ENCODE data around the gene TMEFF2. TPM values are rescaled to one million over a fixed set of nuclear protein-coding genes. Genes with fewer than 3 reads are reported as not detected.

Gene TMEFF2
- total and polyA plus RNA-seq, 2 of the 8 experiments (the other 6 are each of a cell fraction or from before 2014, with no cell fraction given) = 0.91 to 3.7 TPM

DNA sequence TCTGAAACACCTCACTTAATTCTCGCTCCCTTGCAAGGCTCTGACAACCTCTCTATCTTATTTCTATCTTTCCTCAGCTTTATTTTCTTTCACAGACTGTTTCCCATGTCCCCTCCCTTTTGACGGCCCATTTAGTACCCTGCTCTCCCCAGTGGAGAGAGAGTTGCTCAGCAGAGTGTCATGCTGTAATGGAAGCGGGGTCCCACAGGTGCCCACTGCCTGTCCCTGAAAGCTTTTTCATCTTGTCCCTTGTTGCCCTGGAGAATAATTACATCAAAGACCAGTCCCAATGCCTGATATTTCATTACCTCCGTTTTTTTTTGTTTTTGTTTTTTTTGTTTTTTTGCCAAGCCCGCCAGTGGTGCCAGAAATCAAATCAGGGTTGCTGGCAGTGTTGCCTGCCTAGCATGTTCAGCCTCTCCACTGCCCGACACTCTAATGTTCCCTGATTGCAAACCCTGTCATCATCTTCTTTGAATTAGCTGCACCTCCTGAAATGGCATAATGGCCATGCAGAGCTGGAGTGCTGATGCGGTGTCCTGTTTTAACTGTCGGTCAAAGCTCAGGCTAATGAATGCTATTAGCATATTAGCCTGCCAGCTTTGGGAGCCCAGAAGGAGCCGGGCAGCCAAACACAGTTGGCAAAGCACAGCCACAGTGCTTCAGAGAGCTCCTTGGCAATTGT lies 276.6 kb downstream of the TMEFF2 start:
- Histone ChIP-seq H3K4ac (replicated peaks; ENCODE audit: insufficient read length, low read depth, low read length) (no peak overlapping the region), H3K18ac (ENCODE audit: extremely low read depth, low read length) (no peak overlapping the region), H2BK20ac (ENCODE audit: low read length) (no peak overlapping the region), H2BK5ac (ENCODE audit: low read depth, low read length) (no peak overlapping the region), H3K23me2 (ENCODE audit: low read depth, low read length) (no peaks in the 10 kb centered on the region; the same call in 1 of the 2 replicates), H3K79me2 (ENCODE audit: control insufficient read depth in 1 of 2, insufficient read depth in 2 of 2, low read length in 2 of 2) (no peaks in the 10 kb centered on the region), H3K4me1 (replicated peaks in 1 of 4; ENCODE audit: control insufficient read depth in 3 of 4, insufficient read depth in 4 of 4, low read length in 3 of 4) (peaks cover 0 to 6% (median 2%) of the 10 kb centered on the region in 4 experiments; a peak in 2 of 7 replicates), H4K8ac (ENCODE audit: extremely low read depth, insufficient read depth, low read length) (no peak overlapping the region), H2AK5ac (ENCODE audit: low read depth, low read length) (no peak overlapping the region), H3K27ac (ENCODE audit: low read depth, low read length) (no peak overlapping the region), H2BK15ac (ENCODE audit: low read length) (no peak overlapping the region), H4K91ac (replicated peaks; ENCODE audit: insufficient read length, low read length) (no peak overlapping the region), H4K5ac (ENCODE audit: insufficient read length, low read depth, low read length) (no peak overlapping the region), H3K36me3 (ENCODE audit: control insufficient read depth in 2 of 4, insufficient read depth in 4 of 4, low read length in 3 of 4) (0 out of 8 replicates have a peak, but pooled peaks cover 0 to 2% (median 0%) of the 10 kb centered on the region in 4 experiments), H3K4me2 (ENCODE audit: insufficient read depth in 1 of 2, low read depth in 2 of 2, low read length in 2 of 2) (no peak overlapping the region), H3K27me3 (replicated peaks in 1 of 4; ENCODE audit: control insufficient read depth in 3 of 4, extremely low read depth in 1 of 4, insufficient read depth in 3 of 4, low read length in 3 of 4) (no peaks in the 10 kb centered on the region), H3K23ac (ENCODE audit: insufficient read length) (no peak overlapping the region), H3K56ac (replicated peaks; ENCODE audit: insufficient read length, low read depth, low read length) (no peak overlapping the region), H3K79me1 (ENCODE audit: low read depth, low read length) (no peaks in the 10 kb centered on the region), H3K9me3 (ENCODE audit: insufficient read depth in 2 of 2, low read depth in 1 of 2, low read length in 1 of 2) (peaks cover 0 to 6% of the 10 kb centered on the region in 2 experiments; a peak in 1 of 4 replicates), H4K20me1 (replicated peaks in 1 of 2; ENCODE audit: control insufficient read depth in 1 of 2, insufficient read depth in 2 of 2, low read length in 2 of 2) (no peaks in the 10 kb centered on the region), H3K4me3 (ENCODE audit: extremely low read depth in 1 of 4, insufficient read depth in 2 of 4, low read depth in 3 of 4, low read length in 4 of 4) (no peak overlapping the region), H2AFZ (ENCODE audit: low read length) (0 out of 2 replicates have a peak overlapping the region, but pooled peaks have one; percentile 0), H3K14ac (ENCODE audit: insufficient read length) (no peak overlapping the region), H3K9ac (replicated peaks in 1 of 4; ENCODE audit: extremely low read depth in 1 of 4, low read depth in 3 of 4, low read length in 3 of 4) (no peak overlapping the region), H2BK12ac (ENCODE audit: low read depth, low read length) (no peak overlapping the region), H2BK120ac (replicated peaks; ENCODE audit: low read depth, low read length) (no peak overlapping the region)
- WGBS, 2 experiments (ENCODE audit: extremely low coverage in 1 of 2, insufficient coverage in 1 of 2, insufficient read length in 1 of 2, insufficient replicate concordance in 2 of 2, low coverage in 1 of 2, low lambda C conversion rate in 2 of 2, missing lambda C conversion rate in 1 of 2) = 81% methylated on average over 9 of the region's 9 CpGs; no CpG with 5 or more reads in 1 of the 2 experiments
- DNase-seq (ENCODE audit: low read depth in 1 of 2, low spot score in 2 of 2) = no peak
- ChIA-PET POLR2A (ENCODE audit: partially characterized antibody) (no interaction called here), CTCF (ENCODE audit: partially characterized antibody) (interaction anchor here (0.7 to 1.2 kb wide), 5 partner anchors 15 to 244 kb away, joined by 3 to 4 read pairs (median 3); no protein-coding TSS in a partner anchor)
- no peak for FAIRE-seq
- TF ChIP-seq MAX (IDR thresholded peaks at IDR 0.05) = no peak
- no peak for TF ChIP-seq TAF7 (optimal IDR thresholded peaks at IDR 0.05; ENCODE audit: borderline replicate concordance, low read depth, low read length)
- no peak for TF ChIP-seq CHD1 (IDR thresholded peaks at IDR 0.05; ENCODE audit: low read depth, low read length)
- no peak for TF ChIP-seq NRF1 (IDR thresholded peaks at IDR 0.05; ENCODE audit: low read depth, low read length)
- no peak for TF ChIP-seq FOSL1 (IDR thresholded peaks at IDR 0.05; ENCODE audit: insufficient read depth, low read depth, low read length)
- TF ChIP-seq TAF1 (IDR thresholded peaks at IDR 0.05; ENCODE audit: low read depth, low read length) = no peak
- TF ChIP-seq EZH2 (IDR thresholded peaks at IDR 0.05; ENCODE audit: low read depth, low read length, severe bottlenecking) = no peak
- TF ChIP-seq EP300 (IDR thresholded peaks at IDR 0.05; ENCODE audit: borderline replicate concordance in 1 of 2, low read depth in 2 of 2, low read length in 2 of 2) = no peak
- TF ChIP-seq RAD21 (IDR thresholded peaks at IDR 0.05 in 1 of 2, conservative IDR thresholded peaks at IDR 0.05 in 1 of 2; ENCODE audit: low read depth in 2 of 2, low read length in 2 of 2) = no peak
- TF ChIP-seq POU5F1 (IDR thresholded peaks at IDR 0.05; ENCODE audit: low read depth, low read length) = no peak
- TF ChIP-seq HDAC2 (IDR thresholded peaks at IDR 0.05; ENCODE audit: borderline replicate concordance in 1 of 2, low read depth in 2 of 2, low read length in 2 of 2) = no peak

Measured in H1 (cell line).